22Rv1 (cell line): Measurements from ENCODE around the gene EPAS1.

Experiments
- H3K27ac ChIP-seq: fragments of 450-650 bp; 2 replicates; pipeline ENCODE4 v1.5.1; 2017
- ZFX ChIP-seq: fragments of 450-650 bp; IDR thresholded peaks from 2 replicates; pipeline ENCODE4 v1.6.1; 2017; ENCODE audit warnings: antibody characterized with exemption, borderline replicate concordance
- TF ChIP-seq, protein P1 (sequence below): fragments of 450-650 bp; IDR thresholded peaks from 2 replicates; pipeline ENCODE4 v1.5.1; 2017; ENCODE audit warnings: mild to moderate bottlenecking

The EPAS1 gene

DNA sequence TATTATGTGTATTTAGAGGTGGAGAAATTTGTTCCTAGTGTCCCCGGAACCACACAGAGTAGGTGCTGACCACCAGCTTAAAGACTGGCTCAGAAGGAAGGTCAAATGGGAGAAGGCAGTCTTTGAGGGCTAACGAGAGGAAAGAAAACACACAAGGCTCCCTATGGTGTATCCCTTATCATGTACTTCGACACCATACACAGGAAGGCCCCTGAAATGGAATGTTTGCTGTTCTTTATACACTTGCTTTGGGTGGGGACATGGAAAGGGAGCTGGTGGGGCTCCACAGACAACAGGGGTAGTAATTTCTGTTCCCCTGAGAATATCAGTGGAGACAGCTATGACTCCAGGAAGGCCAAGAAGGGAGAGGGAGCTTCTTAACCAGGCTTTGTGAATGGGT lies 6.0 kb downstream of the EPAS1 start:
- TF ChIP-seq ZFX, result no peak
- TF ChIP-seq, protein P1, sequence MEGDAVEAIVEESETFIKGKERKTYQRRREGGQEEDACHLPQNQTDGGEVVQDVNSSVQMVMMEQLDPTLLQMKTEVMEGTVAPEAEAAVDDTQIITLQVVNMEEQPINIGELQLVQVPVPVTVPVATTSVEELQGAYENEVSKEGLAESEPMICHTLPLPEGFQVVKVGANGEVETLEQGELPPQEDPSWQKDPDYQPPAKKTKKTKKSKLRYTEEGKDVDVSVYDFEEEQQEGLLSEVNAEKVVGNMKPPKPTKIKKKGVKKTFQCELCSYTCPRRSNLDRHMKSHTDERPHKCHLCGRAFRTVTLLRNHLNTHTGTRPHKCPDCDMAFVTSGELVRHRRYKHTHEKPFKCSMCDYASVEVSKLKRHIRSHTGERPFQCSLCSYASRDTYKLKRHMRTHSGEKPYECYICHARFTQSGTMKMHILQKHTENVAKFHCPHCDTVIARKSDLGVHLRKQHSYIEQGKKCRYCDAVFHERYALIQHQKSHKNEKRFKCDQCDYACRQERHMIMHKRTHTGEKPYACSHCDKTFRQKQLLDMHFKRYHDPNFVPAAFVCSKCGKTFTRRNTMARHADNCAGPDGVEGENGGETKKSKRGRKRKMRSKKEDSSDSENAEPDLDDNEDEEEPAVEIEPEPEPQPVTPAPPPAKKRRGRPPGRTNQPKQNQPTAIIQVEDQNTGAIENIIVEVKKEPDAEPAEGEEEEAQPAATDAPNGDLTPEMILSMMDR, result no peak
- H3K27ac ChIP-seq, result no peak overlapping the region

DNA sequence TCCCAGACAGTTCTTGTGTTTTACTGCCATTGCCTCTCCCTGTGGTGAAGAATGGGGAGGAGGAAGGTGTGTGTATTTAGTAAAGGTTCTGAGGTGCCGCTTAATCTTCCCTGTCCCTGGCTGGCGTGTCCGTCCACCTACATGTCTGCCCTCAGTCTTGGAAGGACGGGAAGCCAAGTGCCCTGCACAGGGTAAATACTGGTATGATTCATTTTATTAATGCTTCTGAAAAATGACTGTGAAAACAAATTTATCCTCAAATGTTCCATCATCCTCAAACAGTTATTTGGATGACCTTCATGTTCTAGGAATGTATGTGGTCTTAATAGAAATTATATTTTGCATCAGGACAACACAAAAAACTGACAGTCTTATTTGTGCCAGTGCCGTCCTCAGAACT lies 6.6 kb downstream of the EPAS1 start:
- no peak overlapping the region for H3K27ac ChIP-seq

DNA sequence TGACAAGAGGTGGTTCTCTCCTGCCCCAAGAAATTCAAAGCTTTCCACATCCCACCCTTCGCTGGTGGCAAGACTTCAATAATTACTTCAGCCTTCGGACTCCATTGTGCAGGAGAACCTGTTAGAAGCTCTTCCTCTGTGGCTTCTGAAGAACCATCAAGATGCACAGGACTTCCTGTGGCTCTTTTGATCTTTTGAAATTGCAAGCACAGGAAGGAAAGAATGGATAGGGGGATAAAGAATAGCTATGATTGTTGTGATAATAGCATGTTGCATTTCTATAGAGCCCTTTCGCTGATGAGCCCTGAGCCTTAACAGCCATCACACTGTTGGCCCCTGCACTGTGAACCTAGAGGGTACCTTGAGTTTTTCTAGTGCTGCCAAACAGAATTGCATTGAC lies 7.4 kb downstream of the EPAS1 start:
- TF ChIP-seq, protein P1, result no peak
- no peak for TF ChIP-seq ZFX
- H3K27ac ChIP-seq, result no peak overlapping the region

More for the DNA sequence above, 6.6 kb downstream of the EPAS1 start:
- no peak for TF ChIP-seq ZFX
- TF ChIP-seq, protein P1, result no peak

DNA sequence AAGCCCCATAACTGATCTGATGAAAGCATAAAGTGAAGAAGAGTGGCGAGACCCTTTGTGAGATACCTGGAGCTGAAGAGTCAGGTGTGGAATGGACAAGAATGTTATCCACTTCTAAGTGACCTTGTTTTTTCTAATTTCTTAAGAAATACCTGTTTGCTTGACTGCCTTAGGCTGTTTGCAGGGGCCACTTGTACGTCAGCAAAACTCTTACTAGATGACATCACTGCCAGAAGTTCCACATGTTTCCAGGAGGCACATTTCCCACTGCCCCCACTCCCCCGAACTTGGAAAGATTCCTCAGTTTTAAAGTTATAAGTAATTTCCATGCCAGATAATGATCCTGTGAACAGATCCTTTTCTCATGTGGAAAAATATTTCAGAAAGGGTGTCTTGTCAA lies 8.0 kb downstream of the EPAS1 start:
- TF ChIP-seq ZFX, result no peak
- TF ChIP-seq, protein P1, result no peak
- H3K27ac ChIP-seq, result no peak overlapping the region

DNA sequence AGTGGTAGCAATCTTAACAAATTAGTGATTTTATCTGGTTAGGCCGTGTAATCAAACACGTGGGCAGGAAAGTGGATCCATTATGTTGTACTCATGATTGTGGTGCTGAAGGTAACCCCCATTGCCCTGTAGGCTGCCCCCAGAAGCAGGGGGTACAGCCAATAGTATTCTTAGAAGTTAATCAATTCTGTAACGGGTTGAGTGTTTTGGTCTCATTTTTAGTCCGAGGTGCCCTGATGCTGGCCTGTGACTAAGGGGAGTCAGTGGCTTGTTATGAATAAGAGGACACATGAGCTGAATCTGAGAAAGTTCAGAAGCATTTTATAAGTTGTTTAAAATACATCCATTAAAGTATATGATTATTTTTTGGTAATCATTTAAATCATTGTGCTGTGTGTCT lies 8.6 kb downstream of the EPAS1 start:
- no peak overlapping the region for H3K27ac ChIP-seq
- TF ChIP-seq, protein P1, result no peak
- no peak for TF ChIP-seq ZFX

DNA sequence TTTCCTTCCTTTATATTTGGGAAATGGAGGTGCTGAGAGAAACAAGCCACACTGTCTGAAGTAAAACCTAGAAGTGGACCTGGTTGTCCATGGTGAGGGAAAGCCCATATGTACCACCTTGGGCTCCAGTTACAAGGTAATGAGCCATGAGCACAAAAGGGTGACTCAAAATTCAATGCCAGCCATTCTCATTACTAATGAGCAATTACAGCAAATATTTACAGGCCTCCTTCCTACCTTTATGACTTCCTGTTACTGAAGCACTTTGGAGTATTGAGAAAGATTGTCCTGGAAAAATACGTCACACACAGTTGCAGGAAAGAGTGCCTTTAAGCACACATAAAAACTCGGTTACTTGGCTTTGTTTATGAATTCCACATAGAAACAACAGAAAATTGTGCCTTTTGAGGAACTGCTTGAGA lies 9.1 kb downstream of the EPAS1 start:
- H3K27ac ChIP-seq, result no peak overlapping the region
- TF ChIP-seq ZFX, result no peak
- TF ChIP-seq, protein P1, result no peak

DNA sequence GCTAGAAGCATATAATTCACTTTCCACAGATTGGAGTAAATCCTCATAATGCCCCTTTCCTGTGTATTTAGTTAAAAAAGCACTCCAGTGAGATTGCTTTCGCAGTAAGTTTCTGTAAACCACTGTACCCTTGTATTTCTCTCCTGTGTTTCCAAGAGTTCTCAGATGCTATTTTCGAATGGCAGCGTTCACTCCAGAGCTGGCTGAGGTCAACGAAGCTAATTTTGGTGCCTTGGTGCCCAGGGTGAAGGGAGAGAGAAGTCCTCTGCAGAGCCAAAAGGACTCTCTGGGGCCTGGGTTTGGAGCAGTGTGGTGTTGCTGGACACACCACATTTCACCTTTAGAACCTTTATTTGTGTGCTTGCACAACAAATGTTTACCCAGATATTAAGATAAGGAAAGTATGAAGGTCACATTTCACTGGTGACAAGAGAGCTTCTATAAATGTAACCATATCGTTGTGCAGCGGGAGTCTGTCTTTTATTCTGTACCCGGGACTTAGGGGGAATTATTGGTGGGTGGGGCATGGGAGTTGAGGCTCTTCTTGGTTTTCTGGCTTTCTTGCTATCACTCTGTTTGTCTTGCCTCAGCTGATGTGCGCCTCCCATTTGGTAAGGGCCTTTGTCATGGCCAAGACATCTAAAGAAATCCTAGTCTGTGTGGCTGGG lies 9.9 kb downstream of the EPAS1 start:
- TF ChIP-seq, protein P1, result no peak
- no peak for TF ChIP-seq ZFX
- H3K27ac ChIP-seq, result no peak overlapping the region
